HK-2 (cell line): ENCODE measurements around the gene KLK15.

ENCODE experiments used
- DNase-seq: peaks from one replicate; pipeline ENCODE4 v3.0.0-alpha.2; 2018; ENCODE audit not compliant: unreplicated experiment

Gene KLK15

DNA sequence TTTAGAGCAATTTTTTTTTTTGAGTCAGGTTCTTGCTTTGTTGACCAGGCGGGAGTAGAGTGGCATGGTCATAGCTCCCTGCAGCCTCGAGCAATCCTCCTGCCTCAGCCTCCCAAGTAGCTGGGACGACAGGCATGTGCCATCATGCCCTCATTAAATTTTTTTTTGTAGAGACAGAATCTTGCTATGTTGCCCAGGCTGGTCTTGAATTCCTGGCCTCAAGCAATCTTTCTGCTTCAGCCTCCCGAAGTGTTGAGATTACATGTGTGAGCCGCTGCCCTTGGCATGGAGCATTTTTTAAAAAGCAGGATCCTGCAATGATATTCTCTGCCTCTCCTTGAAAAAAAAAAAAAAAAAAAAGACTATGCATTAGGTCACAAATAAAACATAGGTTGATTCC, 57.2 kb downstream of the KLK15 start:
- DNase-seq: no peak
